Spleen (tissue), 11 donors: Measurements from ENCODE around the gene BLOC1S2. TPM values are rescaled to one million over a fixed set of nuclear protein-coding genes. Genes with fewer than 3 reads are reported as not detected.
"Not testable (repeated sequence)": the region's sequence is repeated elsewhere in the genome, so short reads cannot be mapped to it uniquely, and the experiment has no call there.

Experiments
- DNase-seq: peaks from one replicate; pipeline ENCODE4 v3.0.0-alpha.2; 2020
- H3K27ac ChIP-seq, 8 donors: fragments of 200-600 bp; sonication (generic) in 7 of 8; 1 replicate in 4 of 8; 2 replicates in 4 of 8; pipeline versions ENCODE4 v1.5.0 to v1.8.0; 2016 to 2021; ENCODE audit warnings: inconsistent platforms in 4 of 8, mild to moderate bottlenecking in 4 of 8, moderate library complexity in 1 of 8
- H3K27me3 ChIP-seq, 7 donors: fragments of 200-600 bp; sonication (generic) in 6 of 7; replicated peaks in 1 of 7; 1 replicate in 4 of 7; 2 replicates in 3 of 7; pipeline versions ENCODE4 v1.5.0 to v1.8.0; 2016 to 2021; ENCODE audit warnings: inconsistent platforms in 3 of 7, mild to moderate bottlenecking in 1 of 7
- H3K36me3 ChIP-seq, 6 donors: fragments of 200-600 bp; sonication (generic) in 5 of 6; 1 replicate in 4 of 6; 2 replicates in 2 of 6; pipeline versions ENCODE4 v1.5.0 to v1.8.0; 2016 to 2021; ENCODE audit warnings: inconsistent platforms in 2 of 6
- H3K4me1 ChIP-seq, 6 donors: fragments of 200-600 bp; sonication (generic) in 5 of 6; 1 replicate in 3 of 6; 2 replicates in 3 of 6; pipeline versions ENCODE4 v1.5.0 to v1.8.0; 2016 to 2021; ENCODE audit warnings: inconsistent platforms in 3 of 6
- H3K4me3 ChIP-seq, 8 donors: fragments of 200-600 bp; sonication (generic) in 7 of 8; 1 replicate in 4 of 8; 2 replicates in 4 of 8; pipeline versions ENCODE4 v1.5.0 to v1.8.0; 2016 to 2021; ENCODE audit warnings: inconsistent platforms in 4 of 8, mild to moderate bottlenecking in 4 of 8, moderate library complexity in 2 of 8
- H3K9me3 ChIP-seq, 8 donors: fragments of 200-600 bp; sonication (generic) in 7 of 8; 1 replicate in 4 of 8; 2 replicates in 4 of 8; pipeline versions ENCODE4 v1.5.0 to v1.8.0; 2016 to 2021; ENCODE audit warnings: inconsistent platforms in 4 of 8
- CTCF ChIP-seq, 11 experiments: fragments of 200-600 bp in 7 of 11; fragments of 450-650 bp in 4 of 11; sonication (generic) in 4 of 11; IDR thresholded peaks in 8 of 11; conservative IDR thresholded peaks in 3 of 11; 1 replicate in 7 of 11; 2 replicates in 4 of 11; pipeline versions ENCODE4 v1.4.0 to v1.8.0; 2016 to 2021; ENCODE audit warnings: antibody characterized with exemption in 11 of 11, inconsistent platforms in 4 of 11, mild to moderate bottlenecking in 1 of 11
- POLR2A ChIP-seq, 3 donors: fragments of 450-650 bp; IDR thresholded peaks; one replicate each; pipeline ENCODE4 v1.5.1; 2017; ENCODE audit warnings: antibody characterized with exemption in 3 of 3, mild to moderate bottlenecking in 1 of 3
- POLR2AphosphoS5 ChIP-seq, 3 donors: sonication (generic); formaldehyde crosslinking; IDR thresholded peaks; one replicate each; pipeline ENCODE4 v1.5.1; 2017; ENCODE audit warnings: antibody characterized with exemption in 3 of 3
- WGBS, 5 donors: extraction: QIAGEN DNeasy Blood & Tissue Kit in 3 of 5; methylation state at CpG; one replicate each; pipeline versions ENCODE4 v1.1.5 to v1.1.7; 2013 to 2018; 5-methylcytosine and 5-hydroxymethylcytosine counted together
- intact Hi-C: fragments of 100-400 bp; cut with DNase I; formaldehyde crosslinking; loops from one replicate; pipeline ENCODE4 v1.15.0; 2023; ENCODE audit warnings: low total_unique reads
- polyA plus RNA-seq, 3 donors: library from polyadenylated mRNA; stranded (reverse); fragments of 200-250 nt; gene quantifications; one replicate each; pipeline ENCODE4 v1.2.1, GENCODE V29; 2013
- total RNA-seq, 7 donors: library from RNA; depleted of rRNA in 3 of 7; stranded (reverse); fragments of >200 nt in 3 of 7; fragmentation: NEBNext Ultra II Directional in 4 of 7; extraction: Animal tissue kit (Norgen Biotek cat#: 25700) in 4 of 7; gene quantifications; one replicate each; pipeline versions ENCODE4 v1.1.0 to v1.2.1, GENCODE V29; 2016 to 2021
- donor health status: healthy with polysubstance abuse.
- donor health status: DM: no; HTN: no; CAD: no; lungs with moderate emphysema.
- donor health status: DM: no; HTN: no; CAD: no.
- donor health status: Bipolar disorder and iron deficiency.
- donor health status: healthy.
- donor health status: DM: no; HTN: no; CAD: no.
- donor health status: DM: yes; HTN: yes; CAD: no.

The BLOC1S2 gene
- total and polyA plus RNA-seq, 10 donors, result 45.0 to 96.1 (median 51.9) TPM

- no peaks in the 10 kb centered on the region for H3K27me3 ChIP-seq
- intact Hi-C loops, result no loop called here
- TF ChIP-seq CTCF (IDR thresholded peaks at IDR 0.05 in 8 of 11, conservative IDR thresholded peaks at IDR 0.05 in 3 of 11), result no peak
- TF ChIP-seq POLR2AphosphoS5 (IDR thresholded peaks at IDR 0.05), result no peak
- no peak for TF ChIP-seq POLR2A (IDR thresholded peaks at IDR 0.05)
- H3K36me3 ChIP-seq, result peaks cover 0 to 56% (median 29%) of the 10 kb centered on the region in 6 donors
- H3K27ac ChIP-seq, result peak overlapping the region in 5 of 8 donors; percentile 4 to 99 (median 9)
- no peak overlapping the region for H3K4me3 ChIP-seq
- H3K4me1 ChIP-seq, result peaks cover 34 to 69% (median 49%) of the 10 kb centered on the region in 6 donors
- WGBS, 5 donors, result 90 to 99% (median 95%) methylated on average over 3 of the region's 3 CpGs
- no peak for DNase-seq
- no peaks in the 10 kb centered on the region for H3K9me3 ChIP-seq
These were observed 3.6 kb downstream of the BLOC1S2 start for GRCh38 chr10:100282907-100283306.

GRCh38 chr10:100276971-100277370, 9.5 kb downstream of the BLOC1S2 start:
- H3K27ac ChIP-seq, H3K27me3 ChIP-seq, DNase-seq, H3K9me3 ChIP-seq, intact Hi-C loops, H3K4me3 ChIP-seq: not testable (repeated sequence)
- peaks cover 0 to 16% (median 2%) of the 10 kb centered on the region in 6 donors for H3K4me1 ChIP-seq
- peaks cover 0 to 80% (median 47%) of the 10 kb centered on the region in 6 donors for H3K36me3 ChIP-seq
- WGBS, 5 donors, result 87 to 100% (median 91%) methylated on average over 4 to 25 of the region's 31 CpGs

GRCh38 chr10:100267239-100268104, 19.0 kb downstream of the BLOC1S2 start, which contains the start of gene CWF19L1:
Gene CWF19L1 (minus strand): TSS chr10:100267638. CDS start chr10:100267593, 45 bp downstream.
- peak; percentile 66 to 93 (median 89) for TF ChIP-seq POLR2AphosphoS5 (IDR thresholded peaks at IDR 0.05)
- TF ChIP-seq CTCF (IDR thresholded peaks at IDR 0.05 in 8 of 11, conservative IDR thresholded peaks at IDR 0.05 in 3 of 11), result no peak
- TF ChIP-seq POLR2A (IDR thresholded peaks at IDR 0.05), result no peak
- DNase-seq, result peak; percentile 90
- intact Hi-C loops, result no loop called here
- Histone ChIP-seq H3K4me1 (peaks cover 26 to 56% (median 48%) of the 10 kb centered on the region in 6 donors), H3K27ac (peak within 1 kb of the TSS; percentile 74 to 95 (median 90)), H3K4me3 (peak within 1 kb of the TSS; percentile 75 to 99 (median 96)), H3K9me3 (no peaks in the 10 kb centered on the region), H3K27me3 (no peaks in the 10 kb centered on the region), H3K36me3 (peaks cover 0 to 11% (median 0%) of the 10 kb centered on the region in 6 donors)
- 1 to 5% (median 4%) methylated on average over 42 to 49 of the region's 49 CpGs for WGBS, 5 donors

- Histone ChIP-seq H3K36me3 (peaks cover 0 to 23% (median 6%) of the 10 kb centered on the region in 6 donors), H3K4me3 (peak overlapping the region in 7 of 8 donors; percentile 75 to 97 (median 96)), H3K27me3 (no peaks in the 10 kb centered on the region), H3K9me3 (no peaks in the 10 kb centered on the region), H3K27ac (peak overlapping the region in 2 of 8 donors; percentile 94 to 95), H3K4me1 (peaks cover 26 to 68% (median 50%) of the 10 kb centered on the region in 6 donors)
- no peak for DNase-seq
- WGBS, 5 donors, result 84 to 92% (median 89%) methylated on average over 15 of the region's 15 CpGs
- no peak for TF ChIP-seq POLR2AphosphoS5 (IDR thresholded peaks at IDR 0.05)
- TF ChIP-seq CTCF (IDR thresholded peaks at IDR 0.05 in 8 of 11, conservative IDR thresholded peaks at IDR 0.05 in 3 of 11), result no peak
- TF ChIP-seq POLR2A (IDR thresholded peaks at IDR 0.05), result no peak
- intact Hi-C loops, result no loop called here
These were observed 20.5 kb downstream of the BLOC1S2 start for GRCh38 chr10:100265821-100266485.
